GM19438 (cell line): ENCODE measurements around the gene CNPPD1.

ENCODE experiments used
- ATAC-seq: cut with Tn5 transposase; IDR thresholded peaks from one replicate; pipeline ENCODE4 v1.9.1; 2021; ENCODE audit warnings: low read depth; ENCODE audit not compliant: unreplicated experiment

CNPPD1 gene

DNA sequence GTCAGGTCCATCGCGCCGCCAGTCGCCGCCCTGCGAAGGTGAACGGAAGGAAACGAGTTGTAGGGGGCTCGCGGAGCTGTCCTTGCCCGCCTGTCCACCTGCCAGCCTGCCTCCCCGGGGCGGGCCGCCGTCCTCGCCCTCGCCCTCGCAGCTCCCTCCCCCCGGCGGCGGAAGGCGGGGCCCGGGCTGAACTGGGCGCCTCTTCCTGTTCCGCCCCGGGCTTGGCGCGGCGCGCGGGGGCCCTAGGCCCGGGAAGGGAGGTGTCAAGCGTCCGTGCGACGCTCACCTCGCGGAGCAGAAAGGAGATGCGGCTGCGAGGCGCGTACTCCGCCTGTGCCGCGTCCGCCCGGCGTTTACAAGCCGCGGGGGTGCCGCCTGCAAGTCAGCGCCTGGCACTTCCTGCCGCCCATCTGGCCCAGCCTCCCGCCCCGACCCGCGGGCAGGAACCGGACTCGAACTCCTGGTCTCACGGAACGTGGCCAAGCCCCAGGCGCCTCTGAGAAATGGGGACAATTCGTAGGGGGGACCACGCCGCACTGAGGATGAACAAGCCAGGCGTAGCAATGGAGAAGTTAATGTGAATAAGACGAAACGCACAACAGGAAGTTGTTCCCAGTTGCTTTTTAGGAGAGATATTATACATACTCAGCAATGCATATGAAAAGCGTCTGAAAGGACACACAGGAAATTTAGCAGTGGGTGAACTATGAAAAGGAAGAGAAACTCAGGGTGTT, at the start of gene CNPPD1:
CNPPD1 (minus strand) TSS at position 108 of the 734 bp plus-strand sequence; CDS start at position 11, 97 bp downstream.
- peak; percentile 68 for ATAC-seq

DNA sequence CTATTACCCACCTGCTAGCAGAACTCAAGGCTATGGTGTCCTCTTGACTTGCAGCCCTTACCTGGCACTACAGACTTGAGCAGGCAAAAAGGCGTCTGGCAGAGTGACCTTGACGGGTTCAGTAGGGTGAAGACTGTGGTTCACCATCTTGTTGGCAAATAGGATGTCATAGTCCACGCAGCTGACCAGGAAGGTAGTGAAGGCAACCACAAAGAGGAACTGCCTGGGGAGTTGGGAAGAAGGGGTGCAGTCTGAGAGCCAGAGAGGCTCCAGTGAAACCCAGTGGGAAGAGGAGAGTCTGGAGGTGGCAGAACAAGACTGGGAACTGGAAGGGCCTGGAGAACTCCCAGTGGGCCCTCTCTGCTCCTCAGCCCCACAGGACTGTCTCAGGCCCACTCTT, 48.6 kb upstream of the CNPPD1 start:
- ATAC-seq, result no peak

- no peak for ATAC-seq
Measured at GRCh38 chr2:219223831-219224610, 47.3 kb upstream of the CNPPD1 start.

DNA sequence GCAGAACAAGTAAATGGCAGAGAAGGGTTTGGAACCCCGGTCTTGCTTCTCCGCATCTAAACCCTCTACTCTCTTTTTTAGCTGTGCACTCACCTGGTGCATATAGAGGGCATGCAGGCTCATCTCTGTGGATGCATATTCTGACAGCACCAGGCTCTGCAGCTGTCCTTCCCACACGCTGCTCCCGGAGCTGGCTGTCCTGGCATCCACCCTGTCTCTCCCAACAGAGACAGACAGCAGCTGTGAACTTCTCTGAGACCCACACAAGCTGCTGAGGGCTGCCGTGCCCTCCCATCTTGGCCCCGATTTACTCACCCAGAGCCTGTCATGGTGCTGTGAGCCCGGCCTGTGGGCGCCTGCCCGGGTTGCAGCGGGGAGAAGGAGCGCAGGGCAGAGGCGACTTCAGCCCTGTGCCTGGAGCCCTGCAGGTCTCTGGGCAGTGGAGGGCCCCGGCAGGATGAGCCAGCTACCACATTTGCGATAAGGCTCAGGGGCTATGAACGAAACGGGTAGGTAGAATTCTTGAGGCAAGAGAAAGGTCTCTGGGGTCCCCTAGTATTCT, 45.3 kb upstream of the CNPPD1 start:
- ATAC-seq, result no peak

DNA sequence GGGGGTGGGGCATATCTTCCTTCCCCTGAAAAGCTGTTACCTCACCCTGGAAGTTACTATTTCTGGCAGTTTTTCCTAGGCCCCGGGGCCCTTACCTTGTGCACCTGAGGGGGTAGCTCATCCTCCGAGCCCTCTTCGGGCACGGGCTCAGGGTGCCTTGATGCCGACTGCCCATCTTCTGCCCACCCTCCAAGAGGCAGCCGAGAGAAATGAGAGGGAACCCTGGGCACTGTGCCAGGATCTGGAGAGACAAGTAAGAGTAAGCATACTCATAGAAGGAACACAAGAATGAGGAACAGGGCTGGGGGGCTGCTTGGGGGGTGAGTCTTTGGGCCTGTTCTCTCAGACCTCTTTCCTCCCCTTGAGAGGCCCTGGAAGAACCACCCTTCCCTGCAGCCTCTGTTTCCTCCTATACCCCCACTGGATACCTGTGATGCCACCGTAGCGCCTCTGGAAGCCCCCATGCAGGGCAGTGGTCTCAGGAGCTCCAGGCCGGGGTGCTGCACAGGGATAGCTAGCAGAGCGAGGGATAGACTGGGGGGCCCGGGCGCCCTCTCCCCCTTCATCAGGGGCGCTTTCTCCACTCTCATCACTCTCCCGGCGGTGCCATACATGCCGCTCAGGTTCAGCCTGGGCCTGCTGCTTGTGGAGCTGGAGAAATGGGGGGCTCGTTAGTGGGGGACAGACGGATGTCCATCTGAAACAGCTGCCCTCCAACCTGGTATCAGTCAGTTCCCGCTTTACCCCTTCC, 44.1 kb upstream of the CNPPD1 start:
- ATAC-seq, result no peak

GRCh38 chr2:219219784-219220532, 43.2 kb upstream of the CNPPD1 start:
- no peak for ATAC-seq

GRCh38 chr2:219218732-219219701, 42.3 kb upstream of the CNPPD1 start, which contains the start of gene ABCB6:
ABCB6 (minus strand) TSS chr2:219218958; CDS start chr2:219218673, 285 bp downstream.
- peak; percentile 83 for ATAC-seq

- peak; percentile 36 for ATAC-seq
Measured at GRCh38 chr2:219218217-219218731, 41.5 kb upstream of the CNPPD1 start.

DNA sequence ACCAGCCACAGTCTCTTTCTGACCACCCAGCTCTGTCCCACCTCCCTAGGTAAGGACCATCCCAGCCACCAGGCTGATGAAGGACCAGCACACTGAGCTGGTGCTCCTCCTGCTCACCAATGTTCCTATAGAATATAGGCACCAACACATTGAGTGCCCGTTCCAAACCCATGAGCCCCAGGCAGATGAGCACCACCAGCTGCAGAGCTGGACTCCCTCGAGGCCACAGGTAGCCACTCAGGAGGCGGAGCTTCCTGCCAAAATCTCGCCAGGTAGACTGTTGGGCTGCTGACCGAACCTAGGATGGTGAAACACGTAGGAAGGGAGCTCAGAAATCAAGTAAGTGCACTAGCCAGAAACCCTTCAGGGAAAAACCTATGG, 39.8 kb upstream of the CNPPD1 start:
- no peak for ATAC-seq

- no peak for ATAC-seq
Measured at GRCh38 chr2:219215871-219216534, 39.3 kb upstream of the CNPPD1 start.

- ATAC-seq, result no peak
Measured at GRCh38 chr2:219214786-219215185, 38.1 kb upstream of the CNPPD1 start.

DNA sequence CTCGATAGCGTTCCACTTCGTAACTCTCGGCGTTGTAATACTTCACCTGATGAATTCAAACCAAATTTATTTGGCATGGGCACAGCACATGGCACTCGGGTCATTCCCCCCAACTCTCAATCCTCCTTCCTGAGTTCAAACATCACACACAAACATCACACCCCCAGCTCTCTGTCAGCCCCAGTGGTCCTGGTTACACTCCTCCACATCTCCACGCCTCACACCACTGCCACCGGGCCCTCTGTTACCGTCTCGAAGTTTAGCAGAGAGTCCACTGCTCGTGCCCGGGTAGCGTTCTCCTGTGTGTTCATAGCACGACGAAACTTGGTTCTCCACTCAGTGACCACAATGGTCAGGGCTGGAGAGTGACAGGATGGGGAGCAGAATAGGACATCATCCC, 37.4 kb upstream of the CNPPD1 start:
- no peak for ATAC-seq

GRCh38 chr2:219213486-219214071, 36.9 kb upstream of the CNPPD1 start:
- no peak for ATAC-seq

GRCh38 chr2:219213026-219213415, 36.3 kb upstream of the CNPPD1 start:
- no peak for ATAC-seq

DNA sequence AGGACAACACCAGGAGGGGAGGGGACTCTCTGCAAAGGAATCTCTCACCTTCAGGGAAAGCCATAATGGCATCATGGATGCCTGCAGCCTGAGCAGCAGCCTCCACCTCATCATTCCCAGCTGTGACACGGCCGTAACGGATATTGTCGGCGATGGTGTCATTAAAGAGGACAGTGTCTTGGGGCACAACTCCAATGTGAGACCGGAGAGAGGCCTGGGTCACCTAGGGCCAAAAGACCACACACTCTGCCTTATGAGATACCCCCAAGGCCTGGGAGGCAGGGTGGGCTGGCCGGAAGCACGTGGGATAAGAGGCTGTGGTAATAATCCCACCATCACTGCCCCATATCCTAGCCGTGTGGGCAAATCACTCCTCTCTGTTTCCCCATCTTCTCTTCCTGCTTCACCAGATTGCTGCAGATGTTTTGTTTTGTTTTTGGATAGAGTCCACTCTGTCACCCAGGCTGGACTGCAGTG, 34.2 kb upstream of the CNPPD1 start:
- ATAC-seq, result no peak

DNA sequence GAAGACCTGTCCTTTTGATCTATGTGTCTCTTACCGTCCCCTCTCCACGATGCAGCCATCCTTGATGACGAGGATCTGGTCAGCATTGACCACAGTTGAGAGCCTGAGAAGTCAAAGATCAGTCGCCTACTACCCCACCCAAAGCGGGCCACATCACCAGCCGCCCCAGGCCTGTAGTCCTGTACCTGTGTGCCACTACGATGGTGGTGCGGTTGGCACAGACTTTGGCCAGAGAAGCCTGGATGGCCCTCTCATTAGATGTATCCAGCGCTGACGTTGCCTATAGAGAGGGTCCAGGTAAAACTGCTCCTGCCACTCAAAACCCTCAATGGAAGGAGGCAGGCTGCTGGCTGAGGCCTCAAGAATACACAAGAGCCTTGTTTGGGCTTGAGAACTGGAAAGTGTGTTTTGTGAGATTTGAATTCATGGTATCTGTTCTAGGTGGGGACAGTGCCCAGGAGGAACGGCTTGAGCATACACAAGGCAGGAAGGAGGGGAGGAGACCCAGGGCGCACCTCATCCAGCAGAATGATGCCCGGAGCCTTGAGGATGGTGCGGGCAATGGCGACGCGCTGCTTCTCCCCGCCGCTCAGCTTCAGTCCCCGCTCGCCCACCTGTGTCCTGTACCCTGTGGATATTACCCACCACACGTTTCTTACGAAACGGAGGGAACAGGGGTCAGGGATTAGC, 33.6 kb upstream of the CNPPD1 start:
- ATAC-seq, result no peak
